Measurements from ENCODE around the gene COX7A2. TPM values are rescaled to one million over a fixed set of nuclear protein-coding genes. Genes with fewer than 3 reads are reported as not detected.
A peak's percentile ranks its signal among the peaks of the same experiment; 100 is the strongest.

Gene COX7A2, protein sequence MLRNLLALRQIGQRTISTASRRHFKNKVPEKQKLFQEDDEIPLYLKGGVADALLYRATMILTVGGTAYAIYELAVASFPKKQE
- 526 and 652 TPM in 2 replicates for total RNA-seq (2014; rRNA removed; shearing (Covaris generic))

DNA sequence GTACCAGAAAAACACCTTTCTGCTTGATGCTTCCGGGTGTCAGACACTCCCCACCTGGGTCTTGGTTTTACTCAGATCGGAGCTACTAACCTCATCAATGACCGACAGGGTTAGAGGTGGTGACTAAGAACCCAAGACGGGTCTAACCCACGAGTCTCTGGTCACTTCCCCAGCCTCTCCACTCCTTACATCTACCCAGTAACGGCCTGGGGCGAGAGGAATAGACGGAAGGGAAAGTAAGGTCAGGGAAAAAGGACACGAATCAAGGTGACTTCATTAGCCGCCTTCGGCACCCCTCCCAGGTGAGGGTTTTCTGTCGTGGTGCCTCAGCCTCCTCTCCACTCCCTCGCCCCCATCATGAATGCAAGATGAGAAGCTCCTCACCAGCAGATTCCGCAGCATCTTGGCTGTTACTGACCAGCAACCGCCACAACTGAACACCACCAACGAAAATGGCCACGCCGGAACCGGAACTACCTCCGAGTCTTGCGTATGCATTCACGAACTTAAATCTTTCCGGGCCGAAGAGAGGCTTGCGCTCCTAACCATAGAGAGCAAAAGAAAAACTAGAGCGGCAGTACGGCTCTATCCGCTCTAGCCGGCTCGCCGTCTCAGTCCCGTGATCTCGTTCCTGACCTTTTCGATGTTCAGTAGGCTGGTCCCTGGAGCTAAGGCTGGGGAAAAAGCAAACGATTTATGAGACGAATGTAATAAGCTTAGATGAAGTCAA is at the start of gene COX7A2:
Gene COX7A2 (minus strand): TSS at position 469 of the 730 bp plus-strand sequence. CDS start 67 bp downstream, at position 402.
- DNase-seq (ENCODE audit: low spot score): peak; percentile 98

DNA sequence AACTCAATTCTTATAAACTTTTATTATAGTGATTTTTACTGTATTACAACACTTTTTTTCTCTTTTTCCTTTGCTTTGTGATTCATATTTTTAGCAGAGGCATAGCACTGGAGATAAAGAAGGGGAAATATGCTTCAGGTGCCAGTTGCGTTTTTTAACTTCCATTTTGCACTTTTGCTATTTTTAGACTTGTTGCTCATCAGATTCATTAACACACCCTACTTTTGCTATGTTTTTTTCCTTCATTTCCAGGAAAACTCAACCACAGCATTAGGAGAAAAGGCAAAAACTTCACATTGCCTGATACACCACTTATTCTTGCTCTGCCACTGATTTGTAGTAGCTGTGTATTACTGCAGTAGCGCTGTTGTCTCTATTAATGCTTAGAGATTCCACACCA is 49.0 kb upstream of the COX7A2 start:
- DNase-seq (ENCODE audit: low spot score): no peak

DNA sequence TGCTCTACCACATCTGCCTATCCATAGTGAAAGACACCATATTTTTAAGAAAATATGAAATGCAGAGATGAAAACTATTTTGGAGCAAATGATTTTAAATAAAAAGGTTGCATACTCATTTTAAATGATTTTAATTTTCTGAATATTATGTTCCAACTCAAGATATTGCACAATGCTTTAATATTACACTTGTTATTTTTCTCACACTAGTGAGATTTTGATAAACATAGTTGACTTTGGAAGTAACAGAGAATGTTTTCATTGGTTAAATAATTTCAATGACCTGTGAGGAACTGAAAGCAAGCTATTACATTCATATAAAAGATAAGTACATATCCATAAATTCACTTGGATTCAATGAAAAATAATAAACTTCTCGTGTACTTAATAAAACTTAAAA is 48.1 kb upstream of the COX7A2 start:
- DNase-seq (ENCODE audit: low spot score): no peak

DNA sequence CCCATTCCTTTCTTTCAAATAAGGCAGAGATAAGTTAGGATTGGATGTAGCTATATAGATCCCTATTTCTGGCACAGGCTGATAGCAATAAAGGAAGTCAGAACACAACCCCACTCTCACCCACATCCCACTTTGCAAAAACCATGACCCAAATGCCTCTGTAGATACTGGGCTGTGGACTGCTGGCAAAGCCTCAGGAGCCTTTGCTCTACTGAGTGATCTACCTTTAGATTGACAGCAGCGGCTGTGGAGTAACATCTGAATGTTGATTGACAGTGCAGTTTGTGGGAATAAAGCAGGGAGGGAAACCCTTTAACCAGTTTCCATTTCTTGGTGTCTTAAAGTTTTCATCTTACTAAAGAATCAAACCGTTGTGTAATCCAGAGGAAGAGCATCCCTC is 47.7 kb upstream of the COX7A2 start:
- DNase-seq (ENCODE audit: low spot score): no peak

DNA sequence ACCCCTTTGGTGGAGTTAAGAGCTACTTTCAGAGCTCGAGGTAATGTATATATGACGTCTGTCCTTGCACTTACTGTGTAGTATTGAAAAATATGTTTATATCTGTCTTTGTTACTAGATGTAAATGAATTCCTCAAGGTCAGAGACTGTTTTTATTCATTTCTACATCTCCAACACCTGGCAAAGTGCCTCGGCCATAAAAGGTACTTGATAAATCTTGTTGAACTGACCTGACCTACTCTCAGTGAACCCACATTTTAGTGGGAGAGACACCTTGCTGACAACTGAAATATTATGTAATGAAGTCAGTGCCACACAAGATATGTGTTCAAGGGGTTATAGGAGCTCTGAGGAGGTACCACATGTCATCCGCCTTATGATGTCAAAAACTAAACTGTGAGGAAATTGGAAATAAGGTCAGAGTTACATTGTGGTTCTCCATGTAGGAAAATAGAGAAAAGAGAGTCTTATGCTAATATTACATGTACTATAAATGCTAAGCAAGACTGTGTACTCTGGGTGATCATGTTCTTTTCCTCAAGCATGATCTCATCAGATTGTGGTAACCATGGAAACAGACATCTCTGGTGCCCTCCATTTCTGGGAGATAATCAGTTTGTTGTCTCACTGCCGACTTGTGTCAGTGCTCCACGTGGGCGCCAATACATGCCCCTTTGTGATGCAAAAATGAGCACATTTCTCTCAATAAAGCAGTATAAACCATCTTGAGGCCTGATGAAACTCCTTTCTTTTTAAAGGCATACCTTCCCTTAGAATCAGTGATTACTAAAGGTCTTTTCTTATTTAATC is 46.7 kb upstream of the COX7A2 start:
- no peak for DNase-seq (ENCODE audit: low spot score)

DNA sequence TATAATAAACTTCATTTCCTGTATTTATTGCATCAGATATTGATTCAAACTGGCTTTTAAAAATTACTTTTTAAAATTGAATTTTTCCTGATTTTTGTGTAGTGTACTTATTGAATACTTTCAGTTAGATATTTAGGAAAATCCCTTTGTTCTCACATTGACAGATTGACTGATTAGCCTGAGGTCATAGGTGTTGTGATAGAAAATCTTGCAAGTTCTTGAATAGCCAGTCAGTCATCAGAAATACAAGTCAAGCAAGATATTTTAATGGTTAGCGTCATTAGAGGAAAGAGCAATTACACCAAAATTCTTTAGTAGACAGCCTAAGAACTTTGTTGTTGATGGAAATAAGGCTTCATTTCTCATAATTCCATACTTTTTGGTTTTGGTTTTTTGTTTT is 44.4 kb upstream of the COX7A2 start:
- DNase-seq (ENCODE audit: low spot score): no peak

DNA sequence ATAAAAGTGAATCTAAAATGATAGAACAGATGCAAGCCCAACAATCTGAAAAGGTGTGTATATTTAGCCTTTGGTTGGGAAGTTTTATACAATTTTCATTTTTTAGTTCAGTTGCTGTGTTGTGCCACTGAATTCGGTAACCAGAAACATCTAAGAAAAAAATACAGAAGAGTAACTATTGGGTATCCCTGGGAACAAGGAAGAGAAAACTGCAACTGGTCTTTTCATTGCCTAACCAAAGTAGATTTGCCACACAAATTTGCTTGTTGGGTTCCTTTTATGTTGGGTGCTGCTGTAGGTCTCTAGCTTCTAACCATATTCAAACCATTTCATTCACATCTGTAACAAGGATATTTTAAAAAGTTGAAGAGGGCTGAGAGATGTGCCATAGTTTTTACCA is 43.8 kb upstream of the COX7A2 start:
- DNase-seq (ENCODE audit: low spot score): no peak

DNA sequence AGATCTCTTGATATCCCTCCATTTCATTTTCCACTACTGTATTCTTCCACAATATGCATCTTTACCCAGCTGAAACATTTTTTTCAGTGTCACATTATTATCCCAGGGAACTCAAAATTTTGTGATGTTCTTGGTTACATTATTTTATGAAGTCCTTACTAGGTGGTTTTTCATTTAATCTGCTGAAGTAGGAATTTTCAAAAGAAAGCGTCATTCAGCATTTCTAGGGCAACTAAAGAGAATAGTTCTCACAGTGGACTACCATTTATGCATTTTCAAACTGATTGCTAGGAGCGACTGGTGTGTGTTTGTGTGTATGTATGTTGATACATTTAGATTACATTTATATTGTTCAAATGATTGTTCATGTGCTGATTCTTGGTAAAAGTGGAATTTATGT is 43.4 kb upstream of the COX7A2 start:
- DNase-seq (ENCODE audit: low spot score): no peak

DNA sequence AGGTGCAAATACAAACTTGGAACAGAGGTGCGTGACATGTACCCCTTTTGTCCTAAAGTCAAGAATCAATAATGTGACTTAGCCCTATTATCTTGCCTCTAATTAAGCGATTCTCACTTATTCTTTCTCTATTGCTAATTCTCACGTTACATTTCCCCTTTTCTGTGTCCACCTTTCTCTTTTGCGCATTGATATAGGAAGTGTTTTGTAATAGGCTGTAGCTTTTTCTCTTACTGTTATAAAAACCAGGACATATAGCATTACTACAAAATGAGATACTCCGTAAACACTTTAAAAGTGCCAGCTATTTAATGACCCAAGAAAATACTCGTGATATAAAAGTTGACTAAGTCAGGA is 41.7 kb upstream of the COX7A2 start:
- no peak for DNase-seq (ENCODE audit: low spot score)

DNA sequence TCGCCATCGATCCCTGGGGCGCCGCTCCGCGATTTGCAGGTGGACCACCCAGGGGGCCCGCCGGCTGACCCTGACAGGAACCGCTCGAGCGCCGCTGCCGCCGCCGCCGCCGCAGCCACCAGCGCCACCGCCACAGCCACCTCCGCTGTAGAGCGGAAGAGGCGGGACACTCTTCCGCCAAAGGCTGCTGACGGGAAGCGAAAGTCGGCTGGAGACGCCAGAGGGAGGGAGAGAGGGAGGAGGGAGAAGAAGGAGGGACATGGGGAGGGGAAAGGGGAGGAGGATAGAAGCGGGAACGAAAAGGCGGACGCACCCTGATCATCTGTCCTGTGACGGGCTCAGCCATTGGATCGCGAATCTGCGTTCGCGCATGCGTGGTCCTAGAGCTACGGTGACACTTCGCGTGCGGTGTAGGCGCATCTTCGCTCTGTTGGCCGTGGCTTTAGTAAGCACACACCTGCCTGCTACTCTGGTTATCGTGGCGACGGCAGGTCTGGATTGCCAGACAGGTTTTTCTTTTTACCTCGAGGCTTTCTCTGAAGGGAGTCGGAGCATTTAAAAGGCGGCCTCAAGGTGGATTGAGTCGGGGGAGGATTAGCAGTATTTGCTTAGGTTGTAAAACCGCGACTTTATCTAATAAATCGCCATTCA is 41.2 kb upstream of the COX7A2 start, which contains the start of gene TMEM30A:
Gene TMEM30A (minus strand): TSS at position 161 of the 651 bp plus-strand sequence. CDS start 154 bp downstream, at position 7.
- DNase-seq (ENCODE audit: low spot score): peak; percentile 100

DNA sequence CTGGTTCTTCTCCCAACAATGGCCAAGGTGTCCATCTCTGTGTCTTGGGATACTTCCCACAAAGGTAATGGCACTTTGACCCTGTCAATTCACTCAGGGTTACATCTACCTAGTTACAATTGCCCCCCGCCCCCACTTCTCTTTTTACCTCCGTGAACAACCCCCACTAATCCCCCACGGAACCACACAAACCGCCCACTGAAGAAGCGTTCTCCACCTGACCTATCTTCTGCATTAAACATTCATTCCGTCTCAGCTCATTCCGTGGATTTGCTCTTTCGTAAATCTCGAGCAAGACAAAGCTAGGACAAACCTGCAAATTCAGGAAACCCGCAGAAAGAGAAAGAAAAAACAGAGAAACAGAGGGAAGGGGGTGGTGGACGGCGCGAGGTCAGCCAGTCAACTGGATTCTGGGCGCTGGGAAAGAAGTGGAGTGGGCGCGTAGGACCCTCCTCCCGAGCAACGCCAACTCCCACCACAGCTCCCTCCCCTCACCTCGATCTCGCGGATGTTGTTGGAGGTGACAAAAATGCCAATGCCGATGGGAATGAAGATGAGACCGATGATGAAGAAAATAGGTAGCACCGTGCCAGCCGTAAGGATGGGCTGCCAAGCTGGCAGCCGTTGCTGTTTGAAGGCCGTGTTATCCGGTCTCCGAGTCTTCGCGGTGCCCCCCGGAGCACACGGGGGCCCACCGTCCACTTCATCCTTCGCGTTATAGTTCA is 40.5 kb upstream of the COX7A2 start:
- DNase-seq (ENCODE audit: low spot score): peak; percentile 16

DNA sequence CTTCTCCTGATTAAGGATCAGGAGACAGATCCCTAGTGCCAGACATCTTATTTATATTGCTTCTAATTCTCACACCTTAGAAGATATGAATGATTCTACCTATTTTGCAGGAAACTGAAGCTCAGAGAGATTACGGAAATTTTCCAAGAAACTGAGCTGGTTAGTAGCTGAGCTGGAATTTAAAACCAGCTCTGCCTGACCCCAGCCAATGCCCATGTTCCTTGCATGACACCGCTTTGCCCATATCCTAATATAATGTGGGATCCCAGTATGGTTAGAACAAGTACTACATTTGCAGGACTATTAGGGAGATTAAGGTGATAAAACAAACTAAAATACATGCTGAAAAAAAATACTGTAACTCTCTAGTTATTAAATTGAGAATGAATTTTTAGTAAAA is 39.1 kb upstream of the COX7A2 start:
- DNase-seq (ENCODE audit: low spot score): no peak

DNA sequence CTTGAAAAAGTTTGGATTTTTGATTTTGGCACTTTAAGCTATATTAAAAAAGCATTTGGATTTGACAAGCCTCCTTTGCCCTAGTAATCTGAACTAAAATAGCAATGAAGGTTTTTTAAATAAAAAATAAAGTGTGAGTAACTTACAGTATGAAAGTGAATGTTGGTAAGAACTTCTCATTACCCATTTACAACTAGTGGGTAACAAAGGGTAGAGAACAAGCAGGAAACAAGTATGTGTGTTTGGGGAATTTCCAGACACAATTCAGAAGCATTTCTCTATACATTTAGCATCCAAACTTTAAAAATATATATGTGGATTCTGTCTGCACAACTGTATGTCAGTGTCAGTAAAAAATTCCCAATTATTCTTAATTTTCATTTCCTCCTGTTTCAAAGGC is 38.1 kb upstream of the COX7A2 start:
- DNase-seq (ENCODE audit: low spot score): no peak

DNA sequence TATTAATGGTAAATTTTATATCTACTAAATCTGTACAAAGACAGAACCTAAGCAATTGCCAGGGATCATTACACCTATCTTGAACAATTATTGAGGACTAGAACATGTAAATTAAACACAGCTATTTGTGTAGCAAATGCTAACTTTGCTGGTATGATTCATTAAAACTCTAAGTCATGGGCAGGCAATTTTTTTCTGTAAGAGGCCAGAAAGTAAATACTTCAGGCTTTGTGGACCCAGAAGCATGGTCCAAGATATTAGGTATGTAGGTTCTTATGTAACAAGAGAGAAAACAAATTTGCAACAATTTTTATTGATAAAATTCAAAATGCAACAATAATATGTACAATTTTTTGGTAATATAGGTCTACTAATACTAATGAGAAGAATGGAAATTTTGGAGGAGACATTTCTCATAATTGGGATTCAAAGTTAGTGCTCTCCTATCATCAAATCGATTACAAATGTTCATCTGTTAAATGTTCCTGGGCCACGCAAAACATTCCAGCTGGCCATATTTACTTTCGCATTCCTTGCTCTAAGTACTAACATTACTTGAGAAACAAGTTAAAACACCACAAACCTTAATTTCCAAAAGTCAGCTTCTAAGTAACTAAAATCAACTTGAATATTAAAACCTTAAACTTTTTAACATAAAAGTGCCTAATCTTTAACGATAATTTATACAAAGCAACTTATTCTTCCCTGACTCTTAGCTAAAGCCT is 36.7 kb upstream of the COX7A2 start:
- DNase-seq (ENCODE audit: low spot score): no peak

DNA sequence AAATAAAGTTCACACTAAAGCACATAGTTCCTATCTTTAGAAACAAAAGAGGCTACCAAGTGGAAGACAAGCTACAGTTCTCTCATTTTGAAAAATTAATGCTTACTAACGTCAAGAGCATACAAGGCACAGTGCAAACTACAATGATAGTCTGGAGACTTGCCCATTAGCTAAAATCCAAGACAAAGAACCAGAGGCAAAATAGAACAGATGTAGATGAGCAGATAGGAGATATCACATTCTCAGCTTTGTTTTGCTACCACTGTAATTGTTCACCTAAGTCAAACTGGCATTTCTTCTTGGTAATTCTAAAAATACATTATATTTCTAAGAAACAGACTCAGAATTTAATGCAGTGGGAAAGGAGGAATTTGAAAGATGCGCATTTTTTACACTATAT is 35.8 kb upstream of the COX7A2 start:
- DNase-seq (ENCODE audit: low spot score): no peak

DNA sequence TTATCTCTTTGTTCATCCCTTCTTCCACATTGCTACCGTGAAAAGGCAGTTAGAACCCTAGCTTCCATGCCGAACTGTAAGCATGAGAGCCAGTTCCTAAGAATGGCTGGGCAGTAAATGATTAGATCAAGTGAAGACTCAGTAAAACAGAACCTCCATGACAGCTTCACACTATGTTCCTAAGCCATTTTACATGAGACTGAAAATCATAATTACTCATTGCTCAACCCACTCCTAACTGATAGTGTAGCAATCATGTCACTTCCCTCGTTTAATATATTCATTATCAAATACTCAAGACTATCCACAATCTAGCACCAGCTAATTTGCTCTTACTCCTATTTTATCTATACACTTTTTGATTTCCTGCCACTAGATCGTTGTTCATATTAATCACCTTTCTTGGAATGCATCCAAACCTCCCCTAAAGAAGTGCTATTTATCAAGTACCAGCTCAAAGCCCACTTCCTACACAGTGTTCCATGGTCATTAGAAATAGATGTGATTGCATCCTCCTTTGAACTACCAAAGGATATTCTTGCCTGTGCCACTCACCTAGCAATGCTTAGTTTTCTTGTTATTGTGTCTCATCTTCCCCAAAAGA is 35.0 kb upstream of the COX7A2 start:
- no peak for DNase-seq (ENCODE audit: low spot score)

DNA sequence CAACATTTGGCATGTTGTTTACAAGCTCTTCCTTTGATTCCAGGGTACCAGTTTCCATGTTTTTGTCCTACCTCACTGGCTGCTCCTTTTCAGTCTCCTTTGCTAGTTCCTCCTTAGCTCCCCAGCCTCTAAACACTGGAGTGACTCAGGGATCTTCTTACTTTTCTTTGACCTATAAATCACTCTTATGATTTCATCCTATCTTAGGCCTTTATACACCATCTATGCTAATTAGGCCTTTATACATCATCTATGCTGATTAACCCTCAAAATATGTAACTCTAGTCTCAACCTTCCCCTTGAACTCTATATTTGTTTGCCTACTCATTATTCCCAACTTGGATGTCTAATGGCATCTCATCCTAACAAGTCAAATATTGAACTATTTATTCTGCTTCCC is 31.5 kb upstream of the COX7A2 start:
- DNase-seq (ENCODE audit: low spot score): peak; percentile 19

DNA sequence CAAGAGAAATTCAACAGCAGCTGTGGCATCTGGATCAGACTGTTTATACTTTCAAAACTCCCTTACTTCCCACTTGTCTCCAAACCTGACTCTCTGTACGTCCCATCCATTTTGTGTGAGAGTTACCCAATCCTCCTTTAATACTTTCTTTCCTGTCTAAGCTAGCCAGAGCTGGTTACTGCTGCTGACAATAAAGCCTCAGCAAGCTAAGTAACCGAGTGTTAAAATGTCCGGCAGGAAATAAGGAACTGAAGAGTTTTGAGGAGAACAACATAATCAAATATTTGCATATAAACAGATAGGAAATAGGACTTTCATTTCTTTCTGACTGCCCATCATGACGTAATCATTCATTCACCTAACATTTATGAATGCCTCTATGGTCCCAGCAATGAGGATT is 29.4 kb upstream of the COX7A2 start:
- no peak for DNase-seq (ENCODE audit: low spot score)

DNA sequence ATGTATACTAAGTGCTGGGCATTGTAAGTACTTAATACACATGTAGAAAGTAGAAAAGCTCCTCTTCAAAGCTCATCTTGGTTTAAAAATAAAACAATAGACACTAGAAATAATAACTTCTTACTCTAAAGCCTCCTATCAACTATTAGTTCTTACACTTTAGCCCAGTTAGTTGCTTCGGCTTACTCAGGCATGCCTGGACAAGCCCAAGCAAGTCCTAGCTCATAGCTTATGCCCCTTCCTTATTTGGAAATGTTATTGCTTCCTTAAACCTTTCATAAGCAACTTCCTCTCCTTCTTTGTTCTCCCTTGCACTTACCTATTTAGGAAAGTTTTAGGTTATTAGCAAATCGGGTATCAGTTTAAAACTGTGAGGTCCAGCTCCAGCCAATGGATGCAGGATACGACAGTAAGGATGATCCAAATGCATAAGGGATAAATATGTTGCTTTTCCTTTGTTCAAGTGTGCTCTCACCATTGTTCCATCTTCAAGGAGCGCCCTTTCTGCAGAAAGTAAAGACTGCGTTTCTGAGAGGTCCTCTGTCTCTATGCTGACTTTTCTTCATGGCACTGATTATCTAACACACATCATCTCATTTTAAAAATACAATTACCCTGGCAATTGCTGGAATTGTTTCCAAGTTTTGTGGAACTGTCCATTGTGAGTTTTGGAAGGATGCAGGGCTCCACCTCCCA is 28.7 kb upstream of the COX7A2 start:
- DNase-seq (ENCODE audit: low spot score): peak; percentile 34

DNA sequence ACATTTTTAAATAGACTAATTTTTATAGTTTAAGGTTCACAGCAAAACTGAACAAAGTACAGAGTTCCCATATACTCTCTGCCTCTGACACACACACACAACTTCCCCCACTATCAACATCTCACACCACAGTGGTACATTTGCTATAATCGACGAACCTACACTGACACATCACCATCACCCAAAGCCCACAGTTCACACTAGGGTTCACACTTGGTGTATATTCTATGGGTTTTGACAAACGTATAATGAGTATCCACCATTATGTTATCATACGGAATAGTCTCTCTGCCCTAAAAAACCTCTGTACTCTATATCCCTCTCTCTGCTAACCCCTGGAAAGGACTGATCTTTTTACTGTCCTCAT is 25.4 kb upstream of the COX7A2 start:
- DNase-seq (ENCODE audit: low spot score): no peak
